Measurements from ENCODE around the gene TMIGD1. TPM values are rescaled to one million over a fixed set of nuclear protein-coding genes. Genes with fewer than 3 reads are reported as not detected.
A peak's percentile ranks its signal among the peaks of the same experiment; 100 is the strongest.

The TMIGD1 gene
- total RNA-seq, 4 donors from 2014 or later, result not detected

- no peak for DNase-seq
- no peak for TF ChIP-seq POLR2A (IDR thresholded peaks at IDR 0.05)
- TF ChIP-seq, protein P1, sequence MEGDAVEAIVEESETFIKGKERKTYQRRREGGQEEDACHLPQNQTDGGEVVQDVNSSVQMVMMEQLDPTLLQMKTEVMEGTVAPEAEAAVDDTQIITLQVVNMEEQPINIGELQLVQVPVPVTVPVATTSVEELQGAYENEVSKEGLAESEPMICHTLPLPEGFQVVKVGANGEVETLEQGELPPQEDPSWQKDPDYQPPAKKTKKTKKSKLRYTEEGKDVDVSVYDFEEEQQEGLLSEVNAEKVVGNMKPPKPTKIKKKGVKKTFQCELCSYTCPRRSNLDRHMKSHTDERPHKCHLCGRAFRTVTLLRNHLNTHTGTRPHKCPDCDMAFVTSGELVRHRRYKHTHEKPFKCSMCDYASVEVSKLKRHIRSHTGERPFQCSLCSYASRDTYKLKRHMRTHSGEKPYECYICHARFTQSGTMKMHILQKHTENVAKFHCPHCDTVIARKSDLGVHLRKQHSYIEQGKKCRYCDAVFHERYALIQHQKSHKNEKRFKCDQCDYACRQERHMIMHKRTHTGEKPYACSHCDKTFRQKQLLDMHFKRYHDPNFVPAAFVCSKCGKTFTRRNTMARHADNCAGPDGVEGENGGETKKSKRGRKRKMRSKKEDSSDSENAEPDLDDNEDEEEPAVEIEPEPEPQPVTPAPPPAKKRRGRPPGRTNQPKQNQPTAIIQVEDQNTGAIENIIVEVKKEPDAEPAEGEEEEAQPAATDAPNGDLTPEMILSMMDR (IDR thresholded peaks at IDR 0.05), result no peak
- H3K36me3 ChIP-seq, result no peaks in the 10 kb centered on the region
- intact Hi-C loops (cut with DNase I), result no loop called here
- H3K9me3 ChIP-seq, result no peaks in the 10 kb centered on the region
- WGBS, 2 donors, result 9 to 10% methylated on average over 5 of the region's 5 CpGs
- peak overlapping the region; percentile 63 to 88 (median 82) for H3K4me3 ChIP-seq
- H3K4me1 ChIP-seq, result peaks cover 11 to 65% (median 25%) of the 10 kb centered on the region in 3 donors
- no peaks in the 10 kb centered on the region for H3K27me3 ChIP-seq
- H3K27ac ChIP-seq, result peak overlapping the region; percentile 63 to 91 (median 86)
Observed at GRCh38 chr17:30379903-30380381, 46.1 kb upstream of the TMIGD1 start.

DNA sequence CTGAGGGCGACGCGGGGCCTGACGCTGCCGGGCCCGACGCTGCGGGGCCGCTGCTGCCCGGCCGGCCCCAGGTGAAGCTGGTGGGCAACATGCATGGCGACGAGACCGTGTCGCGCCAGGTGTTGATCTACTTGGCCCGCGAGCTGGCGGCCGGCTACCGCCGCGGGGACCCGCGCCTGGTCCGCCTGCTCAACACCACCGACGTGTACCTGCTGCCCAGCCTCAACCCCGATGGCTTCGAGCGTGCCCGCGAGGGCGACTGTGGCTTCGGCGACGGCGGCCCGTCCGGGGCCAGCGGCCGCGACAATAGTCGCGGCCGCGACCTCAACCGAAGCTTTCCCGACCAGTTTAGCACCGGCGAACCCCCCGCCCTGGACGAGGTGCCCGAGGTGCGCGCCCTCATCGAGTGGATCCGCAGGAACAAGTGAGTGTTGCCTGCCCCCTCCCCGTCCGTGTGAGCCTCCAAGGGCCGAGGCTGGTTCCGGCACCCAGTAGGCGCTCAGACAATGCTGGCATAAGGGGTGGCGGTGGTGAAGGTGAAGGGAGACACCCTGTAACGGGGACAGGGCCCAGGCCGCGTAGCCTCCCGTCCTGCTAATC lies 45.5 kb upstream of the TMIGD1 start:
- H3K4me1 ChIP-seq, result peaks cover 11 to 65% (median 25%) of the 10 kb centered on the region in 3 donors
- no peak for DNase-seq
- H3K9me3 ChIP-seq, result no peaks in the 10 kb centered on the region
- TF ChIP-seq, protein P1 (IDR thresholded peaks at IDR 0.05), result no peak
- no peak for TF ChIP-seq POLR2A (IDR thresholded peaks at IDR 0.05)
- peak overlapping the region; percentile 63 to 88 (median 82) for H3K4me3 ChIP-seq
- H3K36me3 ChIP-seq, result no peaks in the 10 kb centered on the region
- peak overlapping the region; percentile 86 to 95 (median 88) for H3K27ac ChIP-seq
- WGBS, 2 donors, result 0% methylated on average over 5 to 7 of the region's 68 CpGs
- H3K27me3 ChIP-seq, result no peaks in the 10 kb centered on the region
- intact Hi-C loops (cut with DNase I), result no loop called here

DNA sequence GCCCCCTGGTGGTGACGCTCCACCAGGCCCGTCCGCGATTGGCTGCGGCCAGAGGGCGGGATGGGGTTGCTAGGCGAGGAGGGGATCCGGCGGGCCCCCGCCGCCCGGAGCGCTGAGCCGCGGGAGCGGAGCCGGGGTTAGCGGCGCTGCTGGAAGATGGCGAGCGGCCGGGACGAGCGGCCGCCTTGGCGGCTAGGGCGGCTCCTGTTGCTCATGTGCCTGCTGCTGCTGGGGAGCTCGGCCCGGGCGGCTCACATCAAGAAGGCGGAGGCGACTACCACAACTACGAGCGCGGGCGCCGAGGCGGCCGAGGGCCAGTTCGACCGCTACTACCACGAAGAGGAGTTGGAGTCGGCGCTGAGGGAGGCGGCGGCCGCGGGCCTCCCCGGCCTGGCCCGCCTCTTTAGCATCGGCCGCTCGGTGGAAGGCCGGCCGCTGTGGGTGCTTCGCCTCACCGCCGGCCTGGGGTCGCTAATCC lies 45.0 kb upstream of the TMIGD1 start, which contains the start of gene CPD:
Gene CPD, plus strand, starts transcription at position 103 of the 478 bp plus-strand sequence. Its CDS starts 54 bp downstream, at position 157.
- peak within 1 kb of the TSS; percentile 86 to 95 (median 88) for H3K27ac ChIP-seq
- WGBS, 2 donors, result 0% methylated on average over 6 to 17 of the region's 59 CpGs
- peak in 3 of 4 donors; percentile 81 to 96 (median 87) for TF ChIP-seq POLR2A (IDR thresholded peaks at IDR 0.05)
- TF ChIP-seq, protein P1 (IDR thresholded peaks at IDR 0.05), result peak in 4 of 6 experiments; percentile 12 to 56 (median 34)

DNA sequence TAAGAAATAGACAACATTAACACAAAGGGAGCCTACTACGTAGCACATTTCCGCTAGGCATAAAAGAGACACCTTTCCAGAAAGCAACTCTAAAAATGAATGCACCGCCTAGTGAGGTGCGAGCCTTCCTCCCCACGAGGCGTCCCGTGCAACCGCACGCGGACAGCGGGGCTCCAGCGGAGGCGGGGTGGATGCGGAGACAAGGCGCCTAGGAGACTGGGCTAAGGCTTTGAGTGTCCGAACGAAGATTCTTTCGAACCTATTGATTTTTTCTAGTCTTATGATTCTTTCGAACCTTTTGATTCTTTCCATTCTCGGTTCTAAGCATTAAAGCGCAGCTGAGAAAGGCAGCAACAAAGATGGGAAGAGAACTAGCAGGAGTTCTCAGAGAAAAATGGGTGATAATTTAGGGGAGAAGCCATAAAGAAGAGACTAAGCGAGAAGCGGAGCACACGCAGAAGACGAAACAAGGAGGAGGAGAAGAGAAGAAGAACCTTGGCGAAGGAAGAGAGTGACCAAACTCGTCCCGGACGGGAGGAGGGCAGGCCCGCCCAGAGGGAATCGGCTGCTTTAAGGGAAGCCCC lies 44.5 kb upstream of the TMIGD1 start:
- WGBS, 2 donors, result 1 to 5% methylated on average over 31 of the region's 31 CpGs
- Histone ChIP-seq H3K4me3 (peak overlapping the region; percentile 63 to 88 (median 82)), H3K27ac (peak overlapping the region; percentile 86 to 95 (median 88)), H3K36me3 (no peaks in the 10 kb centered on the region), H3K27me3 (no peaks in the 10 kb centered on the region), H3K4me1 (peaks cover 11 to 64% (median 25%) of the 10 kb centered on the region in 3 donors), H3K9me3 (no peaks in the 10 kb centered on the region)
- intact Hi-C loops (cut with DNase I), result no loop called here
- TF ChIP-seq, protein P1 (IDR thresholded peaks at IDR 0.05), result peak in 1 of 6 experiments; percentile 5
- TF ChIP-seq POLR2A (IDR thresholded peaks at IDR 0.05), result no peak
- no peak for DNase-seq

More for the DNA sequence above, 45.0 kb upstream of the TMIGD1 start, which contains the start of gene CPD:
- Histone ChIP-seq H3K27me3 (no peaks in the 10 kb centered on the region), H3K4me3 (peak within 1 kb of the TSS; percentile 63 to 88 (median 82)), H3K9me3 (no peaks in the 10 kb centered on the region), H3K36me3 (no peaks in the 10 kb centered on the region), H3K4me1 (peaks cover 11 to 65% (median 25%) of the 10 kb centered on the region in 3 donors)
- peak; percentile 79 for DNase-seq
- intact Hi-C loops (cut with DNase I), result no loop called here
